Measurements from ENCODE around the gene RRP9.

Gene RRP9

DNA sequence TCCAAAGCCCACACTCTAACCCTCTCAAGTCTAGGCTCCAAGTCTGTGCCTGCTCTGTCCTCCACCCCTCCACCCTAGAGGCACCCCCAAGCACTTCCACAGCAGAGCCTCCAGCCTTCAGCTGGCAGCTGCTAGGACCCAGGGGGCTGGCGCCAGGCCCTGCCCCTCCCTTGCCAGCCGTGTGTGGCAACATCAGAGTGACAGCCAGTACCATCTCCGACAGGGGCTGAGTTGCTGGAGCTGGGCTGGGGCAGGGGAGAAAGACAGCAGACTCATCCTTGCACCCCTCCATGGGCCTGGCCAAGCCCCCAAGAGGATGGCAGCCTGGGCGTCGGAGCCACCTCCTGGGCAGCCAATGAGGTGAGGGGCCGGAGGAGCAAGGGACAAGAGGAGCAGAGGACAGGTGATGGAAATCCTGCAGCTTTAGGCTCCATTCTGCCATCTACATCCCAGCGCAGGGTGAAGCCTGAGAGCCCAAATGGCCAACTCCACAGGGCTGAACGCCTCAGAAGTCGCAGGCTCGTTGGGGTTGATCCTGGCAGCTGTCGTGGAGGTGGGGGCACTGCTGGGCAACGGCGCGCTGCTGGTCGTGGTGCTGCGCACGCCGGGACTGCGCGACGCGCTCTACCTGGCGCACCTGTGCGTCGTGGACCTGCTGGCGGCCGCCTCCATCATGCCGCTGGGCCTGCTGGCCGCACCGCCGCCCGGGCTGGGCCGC is 13.6 kb upstream of the RRP9 start, which contains the start of gene GPR62:
Gene GPR62 (plus strand): TSS at position 207 of the 718 bp plus-strand sequence. CDS start 272 bp downstream, at position 479.
- DNase-seq = no peak

DNA sequence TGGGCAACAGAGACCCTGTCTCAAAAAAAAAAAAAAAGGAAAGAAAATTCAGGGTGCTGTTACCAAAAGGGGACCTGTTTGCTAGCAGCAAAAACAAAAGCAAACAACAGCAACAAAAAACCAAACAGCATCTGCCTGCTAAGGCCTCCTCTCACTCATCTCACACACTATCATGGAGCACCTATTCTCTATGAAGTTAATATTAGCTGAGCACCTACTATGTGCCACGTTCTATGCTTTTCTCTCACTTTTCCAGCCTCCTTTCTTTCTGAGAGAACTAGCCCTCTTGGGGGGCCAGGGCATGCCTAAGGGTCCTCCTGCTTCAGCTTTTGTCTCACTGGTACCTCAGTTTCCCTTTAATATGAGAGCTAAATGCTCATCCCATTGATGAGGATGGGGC is 13.0 kb upstream of the RRP9 start:
- DNase-seq = no peak

DNA sequence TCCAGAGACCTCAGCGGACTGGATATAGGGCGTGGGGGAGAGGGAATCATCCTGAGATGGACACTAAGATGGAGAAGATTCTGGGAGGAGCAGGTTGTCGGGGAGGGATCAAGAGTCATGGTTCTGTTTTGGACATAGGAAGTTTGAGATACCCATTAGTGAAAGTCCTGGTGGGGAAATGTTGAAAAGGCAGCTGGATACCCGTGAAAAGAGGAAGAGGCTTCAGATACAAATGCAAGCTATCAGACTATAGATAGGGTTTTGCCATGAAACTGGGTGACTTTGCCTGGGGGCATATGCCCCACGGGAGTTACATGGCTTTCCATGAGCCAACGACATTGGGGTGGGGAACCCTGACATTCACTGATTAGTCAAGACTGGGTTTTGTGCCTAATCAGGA is 12.4 kb upstream of the RRP9 start:
- peak; percentile 47 to 56 for DNase-seq

DNA sequence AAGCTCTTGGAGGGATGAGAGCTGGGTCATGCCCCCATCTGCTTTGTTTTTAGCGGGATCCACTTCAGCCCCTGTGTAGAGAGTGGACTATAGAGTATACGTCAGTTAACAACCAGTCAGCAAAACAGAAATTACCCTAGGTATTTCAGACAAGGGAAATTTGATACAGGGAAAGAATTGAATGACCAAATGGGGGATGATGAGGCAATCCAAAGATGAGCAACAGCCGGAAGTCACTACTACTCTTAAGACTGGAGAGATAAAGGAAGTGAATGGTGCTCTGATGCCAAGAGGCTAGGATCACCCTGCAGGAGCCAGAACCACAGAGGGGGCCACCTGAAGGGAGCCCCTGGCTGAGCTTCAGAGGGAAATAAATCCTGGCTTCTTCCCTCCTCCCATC is 11.7 kb upstream of the RRP9 start:
- DNase-seq = peak; percentile 89 to 93

DNA sequence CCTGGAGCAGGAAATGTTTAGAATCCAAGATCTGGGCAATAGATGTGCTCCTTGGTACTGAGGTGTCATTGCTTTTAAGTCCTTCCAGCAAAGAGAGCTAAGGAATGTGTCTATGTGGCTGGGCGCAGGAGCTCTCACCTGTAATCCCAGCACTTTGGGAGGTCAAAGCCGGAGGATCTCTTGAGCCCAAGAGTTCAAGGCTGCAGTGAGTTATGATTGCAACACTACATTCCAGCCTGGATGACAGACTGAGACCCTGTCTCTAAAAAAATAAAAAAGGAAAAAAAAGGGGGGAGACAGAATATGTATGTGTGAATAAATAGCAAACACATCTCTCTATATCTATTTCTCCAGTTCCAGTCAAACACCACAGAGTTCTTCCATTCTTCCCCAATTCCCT is 9.2 kb upstream of the RRP9 start:
- no peak for DNase-seq

DNA sequence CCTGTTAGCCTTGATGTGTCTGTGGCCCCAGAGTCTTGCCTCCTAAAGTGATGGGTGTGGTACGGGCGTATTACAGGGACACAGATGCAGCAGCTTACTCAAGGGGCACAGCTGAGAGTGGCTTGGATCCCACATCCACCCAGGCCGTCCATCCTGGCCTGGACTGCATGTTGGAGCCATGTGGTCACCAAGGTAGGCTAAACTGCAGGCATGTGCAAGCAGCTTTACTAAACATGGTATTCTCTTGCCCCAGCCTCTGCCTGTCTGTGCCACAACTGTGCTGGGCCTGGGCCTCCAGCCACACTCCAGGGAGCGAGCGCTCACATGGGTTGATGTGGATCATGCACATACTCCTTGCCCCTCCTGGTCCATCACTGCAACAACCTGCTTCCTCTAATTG is 7.4 kb upstream of the RRP9 start:
- DNase-seq = no peak

DNA sequence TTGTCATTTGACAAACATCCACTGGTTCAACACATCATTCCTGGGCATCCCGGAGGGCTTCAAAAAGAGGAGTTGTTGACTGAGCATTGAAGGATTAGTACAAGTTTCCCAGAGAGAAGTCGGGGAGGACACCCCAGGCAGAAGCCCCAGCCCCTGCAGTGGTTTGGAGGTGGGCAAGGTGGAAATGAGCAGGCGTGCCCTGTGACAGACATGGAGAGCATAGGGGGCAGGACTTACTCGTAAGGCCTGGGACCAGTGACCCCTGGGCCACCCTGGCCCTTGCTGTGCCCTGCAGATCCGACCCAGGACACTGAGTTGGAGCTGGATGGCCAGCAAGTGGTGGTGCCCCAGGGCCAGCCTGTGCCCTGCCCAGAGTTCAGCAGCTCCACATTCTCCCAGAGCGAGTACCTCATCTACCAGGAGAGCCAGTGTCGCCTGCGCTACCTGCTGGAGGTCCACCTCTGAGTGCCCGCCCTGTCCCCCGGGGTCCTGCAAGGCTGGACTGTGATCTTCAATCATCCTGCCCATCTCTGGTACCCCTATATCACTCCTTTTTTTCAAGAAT is 6.4 kb upstream of the RRP9 start:
- DNase-seq = no peak

DNA sequence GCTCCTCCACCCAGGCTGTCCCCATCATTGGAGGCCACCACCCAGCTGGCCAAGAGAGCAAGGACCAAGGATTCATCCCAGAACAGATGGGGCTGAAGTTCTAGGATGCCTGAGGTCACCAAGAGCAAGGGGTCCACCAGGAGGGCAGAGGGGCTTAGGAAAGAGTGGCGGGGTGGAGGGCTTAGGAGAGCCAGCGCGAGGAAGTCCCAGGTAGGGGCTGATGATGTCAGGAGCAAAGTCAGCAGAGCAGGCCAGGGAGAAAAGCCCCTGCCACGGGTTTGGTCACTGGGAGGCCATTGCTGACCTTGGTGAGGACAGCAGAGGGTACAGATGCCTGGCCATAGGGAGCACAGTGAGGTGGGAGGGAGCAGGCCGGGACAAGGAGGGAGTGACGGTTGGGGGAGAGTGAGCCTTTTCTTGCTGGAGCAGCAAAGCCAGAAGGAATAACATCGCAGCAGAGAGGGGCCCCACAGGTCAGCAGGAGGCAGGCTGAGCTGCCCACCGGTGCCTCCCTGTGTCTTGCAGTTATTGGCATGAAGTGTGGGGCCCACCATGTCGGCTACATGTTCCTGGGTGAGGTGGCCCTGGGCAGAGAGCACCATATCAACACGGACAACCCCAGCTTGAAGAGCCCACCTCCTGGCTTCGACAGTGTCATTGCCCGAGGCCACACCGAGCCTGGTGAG is 5.7 kb upstream of the RRP9 start:
- no peak for DNase-seq

DNA sequence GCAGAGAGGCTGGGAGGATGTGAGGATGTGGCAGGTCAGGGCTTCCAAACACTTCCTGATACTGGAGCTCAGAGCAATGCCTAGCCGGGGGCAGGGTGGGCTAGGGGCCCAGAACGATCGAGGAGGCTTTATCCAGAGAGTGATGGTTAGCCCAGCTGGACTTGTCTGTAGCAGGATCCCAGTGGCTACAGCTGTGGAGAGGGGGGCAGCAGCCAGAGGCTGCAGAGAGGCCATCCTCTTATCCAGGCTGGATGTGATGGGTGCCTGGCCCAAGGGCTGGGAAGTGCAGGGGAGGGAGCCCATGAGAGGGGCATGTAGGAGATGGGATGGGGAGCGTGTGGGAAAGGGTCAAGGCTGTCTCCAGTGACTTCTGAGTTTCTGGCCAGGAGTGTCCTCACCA is 5.1 kb upstream of the RRP9 start:
- no peak for DNase-seq

DNA sequence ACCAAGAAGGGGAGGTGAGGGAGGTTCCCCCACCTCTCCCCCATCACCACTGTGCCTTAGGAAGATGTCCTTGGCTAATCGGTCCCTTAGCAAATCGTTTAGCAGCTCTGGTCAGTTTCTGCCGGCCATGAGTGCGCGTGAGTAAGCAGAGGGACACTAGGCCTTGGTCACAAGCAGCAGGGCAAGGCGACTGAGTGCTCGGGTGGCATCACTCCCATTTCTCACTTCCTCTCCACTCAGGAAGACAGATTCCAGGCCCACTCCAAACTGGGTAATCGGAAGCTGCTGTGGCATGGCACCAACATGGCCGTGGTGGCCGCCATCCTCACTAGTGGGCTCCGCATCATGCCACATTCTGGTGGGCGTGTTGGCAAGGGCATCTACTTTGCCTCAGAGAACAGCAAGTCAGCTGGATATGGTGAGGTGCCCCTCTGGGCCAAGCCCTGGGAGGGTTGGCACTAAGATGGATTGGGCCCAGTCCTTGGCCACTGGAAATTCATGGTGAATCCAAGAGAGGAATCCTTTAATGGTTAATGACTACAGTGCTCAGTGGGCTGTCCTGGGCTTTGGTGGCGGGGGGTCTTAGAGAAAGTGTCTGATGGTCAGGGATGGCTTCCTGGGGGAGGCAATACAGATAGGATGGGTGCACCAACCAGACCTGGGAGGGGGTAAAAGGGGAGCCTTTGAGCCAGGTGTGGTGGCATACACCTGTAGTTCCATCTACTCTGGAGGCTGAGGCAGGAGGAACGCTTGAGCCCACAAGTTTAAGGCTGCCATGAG is 4.4 kb upstream of the RRP9 start:
- no peak for DNase-seq

DNA sequence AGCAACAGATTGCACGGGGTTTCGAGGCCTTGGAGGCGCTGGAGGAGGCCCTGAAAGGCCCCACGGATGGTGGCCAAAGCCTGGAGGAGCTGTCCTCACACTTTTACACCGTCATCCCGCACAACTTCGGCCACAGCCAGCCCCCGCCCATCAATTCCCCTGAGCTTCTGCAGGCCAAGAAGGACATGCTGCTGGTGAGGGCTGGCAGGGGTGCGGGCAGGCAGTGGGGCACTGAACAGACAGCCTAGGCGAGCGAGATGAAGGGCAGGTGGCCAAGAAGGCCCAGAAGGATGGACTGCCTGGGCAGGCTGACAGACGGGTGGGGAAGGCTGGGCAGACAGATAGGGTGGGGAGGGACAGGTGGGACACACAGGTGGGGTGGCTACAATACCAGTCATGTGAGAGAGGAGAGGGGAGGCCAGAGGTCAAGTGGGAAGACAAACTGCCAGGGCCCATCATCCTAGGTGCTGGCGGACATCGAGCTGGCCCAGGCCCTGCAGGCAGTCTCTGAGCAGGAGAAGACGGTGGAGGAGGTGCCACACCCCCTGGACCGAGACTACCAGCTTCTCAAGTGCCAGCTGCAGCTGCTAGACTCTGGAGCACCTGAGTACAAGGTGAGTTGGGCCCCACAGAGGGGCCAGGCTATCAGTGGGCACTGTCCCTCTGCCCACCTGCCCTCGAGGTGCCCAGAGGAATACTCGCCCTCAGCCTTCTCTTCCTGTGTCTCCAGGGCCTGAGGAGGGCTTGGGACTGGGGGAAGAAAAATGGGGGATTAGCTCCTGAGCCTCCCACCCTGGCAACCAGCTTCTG is 3.5 kb upstream of the RRP9 start:
- no peak for DNase-seq

DNA sequence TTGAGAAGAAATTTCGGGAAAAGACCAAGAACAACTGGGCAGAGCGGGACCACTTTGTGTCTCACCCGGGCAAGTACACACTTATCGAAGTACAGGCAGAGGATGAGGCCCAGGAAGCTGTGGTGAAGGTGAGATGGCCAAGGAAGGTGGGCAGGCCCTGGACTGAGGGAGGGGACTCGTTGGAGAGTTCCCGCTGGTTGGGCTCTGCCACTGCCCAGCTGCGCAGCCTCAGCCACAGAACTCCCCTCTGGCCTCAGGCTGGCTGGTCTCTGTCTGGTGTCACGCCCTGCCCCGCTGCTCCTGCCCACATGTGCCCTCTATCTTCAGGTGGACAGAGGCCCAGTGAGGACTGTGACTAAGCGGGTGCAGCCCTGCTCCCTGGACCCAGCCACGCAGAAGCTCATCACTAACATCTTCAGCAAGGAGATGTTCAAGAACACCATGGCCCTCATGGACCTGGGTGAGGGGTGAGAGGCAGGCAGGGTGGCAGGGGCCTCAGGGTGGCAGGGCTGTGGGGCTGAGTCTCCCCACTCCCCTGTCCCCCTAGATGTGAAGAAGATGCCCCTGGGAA is 2.8 kb upstream of the RRP9 start:
- no peak for DNase-seq

DNA sequence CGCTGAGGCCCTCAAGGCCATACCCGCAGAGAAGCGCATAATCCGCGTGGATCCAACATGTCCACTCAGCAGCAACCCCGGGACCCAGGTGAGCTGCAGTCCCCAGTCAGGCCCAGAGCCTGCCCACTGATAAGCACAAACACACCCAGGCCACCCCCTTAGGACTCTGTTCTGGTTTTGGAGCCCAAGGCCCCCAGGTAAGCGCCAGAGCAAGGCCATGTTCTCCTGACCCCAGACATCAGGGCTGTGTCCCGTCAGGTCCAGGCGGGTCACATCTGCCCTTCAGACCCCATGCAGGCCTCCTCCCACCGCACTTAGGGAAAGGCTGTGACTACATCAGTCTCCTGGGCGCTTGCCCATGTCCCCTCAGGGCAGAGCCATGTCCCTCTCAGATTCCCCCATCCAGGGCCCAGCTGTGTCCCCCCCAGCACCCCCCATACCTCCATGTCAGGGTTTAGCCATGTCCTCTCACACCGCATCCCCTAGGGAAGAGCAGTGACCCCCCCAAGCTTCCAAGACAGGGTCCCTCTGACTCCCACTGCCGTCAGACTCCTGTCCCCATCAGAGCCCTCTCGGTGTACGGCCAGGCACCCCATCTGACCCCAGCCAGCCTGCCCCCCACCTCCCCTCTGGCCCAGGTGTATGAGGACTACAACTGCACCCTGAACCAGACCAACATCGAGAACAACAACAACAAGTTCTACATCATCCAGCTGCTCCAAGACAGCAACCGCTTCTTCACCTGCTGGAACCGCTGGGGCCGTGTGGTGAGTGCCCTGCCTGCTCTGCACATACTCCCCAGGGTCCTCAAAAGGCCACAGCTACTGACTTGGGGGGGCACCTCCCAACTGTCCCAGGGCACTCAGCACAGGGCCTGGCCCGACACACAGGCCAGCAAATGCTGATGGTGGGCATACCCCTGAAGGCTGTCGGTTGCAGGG is 2.0 kb upstream of the RRP9 start:
- DNase-seq = no peak

DNA sequence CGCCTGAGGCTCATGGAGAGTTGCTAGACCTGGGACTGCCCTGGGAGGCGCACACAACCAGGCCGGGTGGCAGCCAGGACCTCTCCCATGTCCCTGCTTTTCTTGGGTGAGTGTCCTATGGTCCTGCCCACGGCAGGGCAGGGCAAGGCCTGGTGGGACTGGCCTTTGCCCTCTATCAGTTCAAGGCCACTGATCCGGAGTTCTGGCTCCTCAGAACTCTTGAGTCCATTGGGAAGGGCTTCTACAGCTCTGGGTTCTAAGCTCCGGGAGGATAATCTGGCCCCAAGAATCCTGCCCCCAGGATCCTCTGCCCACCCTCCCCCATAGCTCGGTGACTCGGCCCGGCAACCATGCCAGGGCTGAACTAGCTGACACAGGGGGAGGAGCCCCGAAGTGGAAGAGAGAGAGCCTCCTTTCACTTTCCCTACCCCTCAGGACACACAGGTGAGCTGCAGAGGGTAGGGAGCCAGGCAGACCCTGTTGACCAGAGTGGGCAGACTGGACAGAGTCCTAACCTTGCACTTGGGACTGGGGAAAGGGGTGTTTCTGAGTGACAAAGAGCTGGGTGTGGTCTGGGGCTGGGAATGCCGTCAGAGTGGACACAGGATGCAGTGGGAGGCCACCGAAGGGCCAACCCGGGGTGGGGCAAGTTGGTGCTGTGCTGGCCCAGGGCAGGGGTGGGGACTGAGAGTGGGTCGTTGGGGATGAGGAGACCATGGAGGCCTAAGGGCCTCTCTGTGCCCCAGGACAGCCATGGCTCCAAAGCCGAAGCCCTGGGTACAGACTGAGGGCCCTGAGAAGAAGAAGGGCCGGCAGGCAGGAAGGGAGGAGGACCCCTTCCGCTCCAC is 1.1 kb upstream of the RRP9 start:
- peak; percentile 41 to 42 for DNase-seq

DNA sequence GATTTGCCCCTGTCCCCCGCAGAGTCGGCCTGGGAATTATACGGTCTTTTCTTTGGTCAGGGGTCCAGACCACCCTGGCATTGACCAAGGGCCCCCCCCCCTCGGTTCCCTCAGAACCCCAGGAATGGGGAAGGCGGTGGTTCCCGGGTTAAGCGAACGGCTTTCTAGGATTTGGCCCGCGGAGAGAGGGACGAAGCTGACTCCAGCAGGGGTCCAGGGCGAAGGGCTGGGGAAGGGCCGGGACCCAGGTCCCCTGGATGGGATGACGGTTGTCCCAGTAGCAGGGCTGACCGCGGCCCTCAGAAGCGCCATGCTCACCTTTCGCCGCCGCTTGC is 274 bp downstream of the RRP9 start:
- no peak for DNase-seq

DNA sequence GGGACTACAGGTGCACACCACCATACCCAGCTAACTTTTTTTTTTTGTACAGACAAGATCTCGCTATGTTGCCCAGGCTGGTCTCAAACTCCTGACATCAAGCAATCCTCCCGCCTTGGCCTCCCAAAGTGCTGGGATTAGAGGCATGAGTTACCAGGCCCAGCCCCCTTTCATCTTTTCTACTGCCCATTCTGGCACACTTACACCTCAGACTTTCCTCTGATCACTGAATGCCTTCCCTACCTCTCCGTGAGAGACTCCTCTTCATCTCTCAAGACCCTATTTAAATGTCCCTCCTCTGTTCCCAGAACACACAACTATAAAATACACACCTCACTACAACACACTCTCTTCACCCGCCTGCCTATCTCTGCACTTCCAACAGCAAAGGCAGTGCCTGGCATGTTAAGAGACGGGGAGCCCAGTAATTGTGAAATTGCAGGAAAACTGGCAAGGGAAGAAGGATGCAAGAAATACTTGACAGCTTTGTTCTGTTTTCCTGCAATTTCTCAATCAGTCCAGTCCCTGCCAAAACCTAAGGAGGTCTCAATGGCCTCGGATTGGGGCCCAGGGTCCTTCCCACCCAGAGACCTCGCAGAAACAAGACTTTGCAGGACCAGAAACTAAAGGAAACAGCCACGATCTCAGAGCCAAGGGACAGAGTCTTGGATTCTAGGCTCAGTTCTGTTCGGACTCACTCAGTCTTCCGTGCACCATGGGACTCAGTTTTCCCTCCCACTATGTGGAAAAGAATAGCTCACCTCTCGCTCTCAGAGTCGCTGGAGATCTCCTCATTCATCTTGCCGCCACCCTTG is 849 bp downstream of the RRP9 start:
- DNase-seq = no peak

DNA sequence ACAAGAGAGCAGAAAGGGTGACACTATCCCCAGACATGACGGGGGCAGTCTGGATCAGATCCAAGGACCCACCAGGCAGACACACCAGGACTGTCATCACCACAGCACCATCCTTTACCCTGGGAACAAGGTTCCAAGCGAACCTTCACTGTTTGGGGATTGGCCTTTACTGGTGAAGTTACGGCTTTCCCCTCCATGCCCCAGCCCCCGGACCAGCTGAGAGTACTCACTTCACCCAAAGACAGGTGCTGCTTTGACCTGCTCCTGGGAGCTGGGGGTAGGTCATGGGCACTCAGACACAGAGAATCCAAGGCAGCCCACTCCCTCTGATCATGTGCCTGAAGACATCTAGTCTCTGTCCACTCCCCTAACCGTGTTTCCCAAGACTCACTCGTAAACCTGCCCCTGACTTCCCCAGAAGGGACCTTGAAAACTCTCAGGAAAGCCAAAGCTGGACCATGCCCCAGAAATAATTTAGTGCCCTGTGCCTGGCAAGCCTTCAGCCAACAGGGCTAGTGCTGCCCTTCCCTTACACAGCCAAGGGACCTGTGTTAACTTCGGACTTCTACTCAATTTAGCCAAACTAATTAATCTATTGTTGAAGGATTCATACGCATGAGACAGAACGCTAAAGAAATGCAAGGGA is 2.8 kb downstream of the RRP9 start:
- DNase-seq = no peak

DNA sequence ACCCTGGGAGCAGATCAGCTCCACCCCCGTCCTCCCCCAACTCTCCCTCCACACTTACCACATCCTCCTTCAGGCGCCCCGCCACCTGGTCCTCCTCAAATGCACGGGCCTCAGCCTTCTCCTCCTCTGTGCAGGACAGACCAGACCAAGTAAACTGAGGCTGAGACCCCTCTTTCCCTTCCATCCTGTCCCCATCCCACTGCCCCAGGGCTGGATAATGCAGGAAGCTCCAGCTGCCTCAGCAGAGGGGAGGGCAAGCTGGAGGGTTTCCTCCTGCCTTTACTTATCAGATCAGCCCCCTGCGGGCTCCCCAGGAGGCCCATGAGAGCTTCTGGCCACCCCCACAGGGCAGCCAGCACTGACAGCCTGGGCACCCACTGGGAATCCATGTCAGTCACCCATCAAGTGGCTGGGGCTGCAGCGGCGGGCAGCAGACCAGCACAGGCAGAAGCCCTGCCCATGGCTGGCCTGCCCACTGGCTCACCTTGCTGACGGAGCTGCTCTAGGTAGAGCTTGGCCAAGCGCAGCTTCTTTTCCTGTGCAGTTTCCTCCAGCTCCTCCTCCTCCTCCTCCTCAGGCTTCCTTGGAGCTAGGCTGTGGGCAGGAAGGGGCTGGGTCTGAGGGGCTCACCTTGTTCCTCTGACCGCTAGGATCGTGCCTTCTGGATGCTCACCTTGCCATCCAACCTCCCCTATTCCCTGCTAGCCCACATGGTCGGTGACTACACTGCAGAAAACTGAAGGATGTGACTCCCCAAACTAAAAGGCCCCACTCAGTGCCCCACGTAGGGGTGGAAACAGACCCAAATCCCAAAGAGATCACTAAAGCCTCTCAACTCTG is 3.9 kb downstream of the RRP9 start:
- no peak for DNase-seq

Measured in inflammatory macrophage treated with lipopolysaccharide for 1 hour (primary cell).